GM21619 (cell line): ENCODE measurements around the gene ROPN1L.
A peak's percentile ranks its signal among the peaks of the same experiment; 100 is the strongest.
"Not testable (repeated sequence)": the region's sequence is repeated elsewhere in the genome, so short reads cannot be mapped to it uniquely, and the experiment has no call there.

Source experiments
- ATAC-seq: cut with Tn5 transposase; IDR thresholded peaks from one replicate; pipeline ENCODE4 v1.9.1; 2021; ENCODE audit not compliant: unreplicated experiment

ROPN1L gene

DNA sequence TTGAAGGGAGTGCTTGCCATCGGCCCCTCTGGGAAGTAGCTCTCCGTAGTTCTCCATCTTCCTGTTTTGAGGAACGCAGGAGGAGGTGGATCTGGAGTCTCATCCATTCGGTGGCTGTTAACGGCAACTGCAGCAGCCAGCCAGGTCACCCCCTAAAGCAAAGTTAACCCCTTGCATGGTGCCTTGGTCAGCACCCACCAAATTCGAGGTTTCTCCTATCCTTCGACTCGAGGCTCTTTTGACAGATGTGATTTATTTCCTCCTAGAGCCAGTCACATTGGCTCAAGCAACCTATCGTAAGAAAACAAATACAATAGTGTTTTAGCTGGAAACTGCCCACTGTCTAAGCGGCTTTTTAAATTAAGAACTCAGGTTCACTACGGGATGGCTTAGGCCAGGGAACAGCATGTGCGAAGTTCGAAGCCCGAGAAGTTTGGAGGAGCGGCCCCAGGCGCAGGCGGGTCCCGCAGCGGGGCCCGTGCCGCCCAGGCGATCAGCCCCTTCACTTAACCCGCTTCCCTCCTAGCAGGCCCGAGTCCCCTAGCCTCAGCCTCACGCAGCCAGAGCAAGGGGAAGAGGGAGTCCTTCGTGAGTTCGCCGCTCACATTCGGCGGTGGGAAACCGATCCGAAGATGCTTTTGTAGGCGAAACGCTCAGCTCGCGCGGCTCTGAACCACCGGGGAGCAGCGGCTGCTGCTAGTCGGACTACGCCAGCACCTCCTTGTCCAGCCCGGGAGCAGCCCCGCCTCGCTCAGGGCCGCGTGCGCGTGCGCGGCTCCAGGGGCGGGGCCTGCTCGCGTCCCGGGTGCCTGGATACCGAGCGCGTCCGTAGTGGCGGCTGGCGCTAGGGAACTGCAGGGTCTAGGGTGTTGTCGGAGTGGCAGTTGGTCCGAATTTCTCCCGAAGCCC, at the start of gene ROPN1L:
Gene ROPN1L (plus strand): TSS at position 797 of the 909 bp plus-strand sequence. CDS start 289 bp downstream, outside the sequence.
- ATAC-seq: peak; percentile 98

DNA sequence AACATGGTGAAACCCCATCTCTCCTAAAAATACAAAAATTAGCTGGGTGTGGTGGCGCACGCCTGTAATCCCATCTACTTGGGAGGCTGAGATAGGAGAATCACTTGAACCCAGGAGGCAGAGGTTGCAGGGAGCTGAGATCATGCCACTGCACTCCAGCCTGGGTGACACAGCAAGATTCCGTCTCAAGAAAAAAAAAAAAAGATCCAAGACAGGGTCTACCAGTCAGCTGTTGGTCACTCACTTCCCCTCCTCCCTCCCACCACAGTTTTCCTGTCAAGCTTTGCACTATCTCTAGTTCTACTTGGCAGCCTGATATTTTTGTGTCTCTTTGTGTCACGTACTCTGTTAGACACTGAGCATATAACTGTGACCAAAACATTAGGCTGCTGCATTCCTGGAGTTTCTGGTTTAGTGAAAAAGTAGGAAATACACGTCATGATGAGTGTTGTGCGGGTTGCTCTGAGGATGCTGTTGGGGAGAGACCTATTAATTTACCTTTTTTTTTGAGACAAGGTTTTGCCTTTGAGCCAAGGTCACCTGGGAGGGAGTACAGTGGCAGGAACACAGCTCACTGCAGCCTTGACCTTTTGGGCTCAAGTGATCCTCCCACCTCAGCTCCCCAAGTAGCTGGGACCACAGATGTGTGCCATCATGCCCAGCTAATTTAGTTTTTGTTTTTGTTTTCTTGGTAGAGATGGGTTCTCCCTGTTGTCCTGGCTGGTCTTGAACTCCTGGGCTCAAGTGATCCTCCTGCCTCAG, 48.9 kb upstream of the ROPN1L start:
- ATAC-seq: not testable (repeated sequence)

DNA sequence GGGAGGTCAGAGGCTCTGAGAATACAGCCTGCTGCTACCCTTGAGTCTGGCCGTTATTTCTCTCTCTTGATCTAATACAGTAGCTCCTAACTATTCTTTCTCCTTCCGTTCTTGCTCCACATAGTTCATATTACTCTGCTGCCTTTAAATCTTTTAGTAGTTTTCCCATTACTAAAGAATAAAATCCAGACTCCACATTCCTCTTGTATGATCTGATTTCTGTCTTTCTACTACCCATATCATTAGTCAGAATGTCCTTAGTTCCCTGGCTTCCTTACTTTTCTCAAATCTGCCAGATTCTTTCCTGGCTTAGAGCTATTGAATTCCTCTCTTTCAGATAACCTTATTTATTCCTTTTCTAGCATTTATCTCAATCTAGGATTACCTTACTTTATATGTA, 48.2 kb upstream of the ROPN1L start:
- ATAC-seq: no peak

DNA sequence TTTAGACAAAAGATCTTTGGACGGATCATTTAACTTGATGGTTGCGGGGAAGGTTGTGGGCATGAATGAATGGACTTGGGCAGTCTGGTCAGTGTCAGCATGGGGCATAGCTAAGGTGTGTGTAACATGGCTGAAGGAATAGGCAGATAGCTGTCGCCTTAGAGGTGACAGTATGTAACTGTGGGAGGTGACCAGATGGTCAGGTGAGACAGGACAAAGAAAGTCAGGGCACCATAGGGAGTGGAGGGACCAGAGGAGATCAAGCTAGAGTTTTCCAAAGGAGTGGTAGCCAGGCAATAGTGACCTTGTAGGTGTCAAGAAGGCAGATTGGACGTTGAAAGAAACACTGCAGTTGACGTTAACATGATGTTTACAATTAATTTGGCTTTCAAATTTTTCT, 45.1 kb upstream of the ROPN1L start:
- ATAC-seq: no peak

DNA sequence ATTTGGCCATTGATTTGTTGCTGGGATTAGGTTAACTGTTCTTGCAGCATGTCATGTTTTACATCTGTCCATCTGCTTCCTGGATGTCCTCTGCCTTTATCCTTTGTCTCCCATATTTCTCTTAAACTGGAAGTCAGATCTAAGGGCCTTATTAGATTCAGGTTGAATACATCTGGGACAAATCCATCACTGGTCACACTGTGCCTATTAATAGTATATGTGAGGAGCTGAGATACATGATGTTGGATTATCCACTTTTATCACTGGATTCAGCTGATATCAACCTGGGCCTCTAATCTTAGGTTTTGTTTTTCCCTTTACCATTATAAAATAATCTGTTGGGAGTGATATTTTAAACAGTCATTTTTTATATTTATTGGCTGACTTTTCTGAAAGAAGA, 41.8 kb upstream of the ROPN1L start:
- no peak for ATAC-seq

DNA sequence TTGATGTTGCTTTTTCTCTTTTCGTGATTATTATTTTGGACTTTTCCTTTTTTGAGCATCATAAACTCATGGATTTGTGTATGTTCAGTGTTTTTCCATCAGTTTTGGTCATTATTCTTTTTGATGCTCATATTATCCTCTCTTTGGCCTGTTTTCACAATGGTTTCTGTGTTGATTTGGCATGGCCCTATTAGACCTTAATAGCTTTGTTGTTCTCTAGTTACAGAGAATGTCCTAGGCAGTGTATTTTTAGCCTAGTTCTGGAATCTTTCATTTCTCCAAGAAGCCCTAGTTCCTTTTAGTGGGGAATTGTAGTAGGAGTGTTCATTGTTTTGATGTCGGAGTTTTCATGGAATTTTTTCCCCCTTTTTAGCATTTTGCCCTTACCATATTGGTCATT, 41.3 kb upstream of the ROPN1L start:
- ATAC-seq: no peak

DNA sequence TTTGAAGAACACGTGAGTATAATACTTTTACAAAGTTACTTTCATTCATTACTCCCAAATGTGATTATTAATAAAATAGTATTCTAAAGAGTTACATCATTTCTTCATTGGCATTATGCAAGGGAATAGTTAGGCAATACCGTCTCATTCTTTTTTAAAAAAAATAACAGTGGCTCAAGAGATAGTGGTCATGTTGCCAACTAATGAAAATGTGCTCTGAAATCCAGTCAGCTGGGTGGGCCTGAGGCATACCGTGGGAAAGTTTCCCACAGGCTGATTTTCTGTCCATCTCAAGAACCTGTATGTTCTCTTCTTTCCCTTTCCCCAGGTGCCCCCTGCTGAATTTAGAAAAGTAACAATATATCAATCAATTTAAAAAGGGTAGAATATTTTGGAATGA, 40.8 kb upstream of the ROPN1L start:
- no peak for ATAC-seq

DNA sequence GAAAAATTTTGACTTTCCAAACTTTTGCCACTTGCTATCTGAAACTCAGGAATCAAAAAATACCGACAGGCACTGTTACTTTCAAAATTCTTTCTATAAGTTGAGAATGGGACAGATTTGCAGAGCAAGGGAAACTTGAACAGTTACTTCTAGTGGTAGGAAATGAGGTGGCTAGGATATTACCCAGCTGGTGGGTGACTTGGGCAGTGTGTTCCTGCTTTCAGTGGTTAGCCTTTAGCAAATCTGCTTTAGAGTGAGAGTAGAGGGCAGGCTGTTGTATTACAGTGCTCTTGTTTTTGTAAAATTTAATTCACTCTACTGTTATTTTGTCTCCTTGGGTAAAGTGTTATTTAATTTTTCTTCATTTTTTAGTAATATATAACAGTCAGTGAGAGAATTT, 40.2 kb upstream of the ROPN1L start:
- ATAC-seq: peak; percentile 67

DNA sequence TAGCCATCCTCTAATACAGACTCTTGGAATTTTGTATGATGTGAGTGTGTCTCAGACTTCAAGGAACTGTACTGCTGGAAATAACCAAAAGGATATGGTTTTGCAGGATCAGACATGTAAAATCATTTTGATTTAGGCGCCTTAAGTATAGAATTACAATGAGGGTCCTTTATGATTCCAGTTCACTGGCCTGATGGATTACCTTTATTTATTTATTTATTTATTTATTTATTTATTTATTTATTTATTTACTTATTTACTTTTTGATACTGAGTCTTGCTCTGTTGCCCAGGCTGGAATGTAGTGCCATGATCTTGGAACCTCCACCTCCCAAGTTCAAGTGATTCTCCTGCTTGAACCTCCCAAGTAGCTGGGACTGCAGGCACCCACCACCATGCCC, 37.9 kb upstream of the ROPN1L start:
- ATAC-seq: no peak

DNA sequence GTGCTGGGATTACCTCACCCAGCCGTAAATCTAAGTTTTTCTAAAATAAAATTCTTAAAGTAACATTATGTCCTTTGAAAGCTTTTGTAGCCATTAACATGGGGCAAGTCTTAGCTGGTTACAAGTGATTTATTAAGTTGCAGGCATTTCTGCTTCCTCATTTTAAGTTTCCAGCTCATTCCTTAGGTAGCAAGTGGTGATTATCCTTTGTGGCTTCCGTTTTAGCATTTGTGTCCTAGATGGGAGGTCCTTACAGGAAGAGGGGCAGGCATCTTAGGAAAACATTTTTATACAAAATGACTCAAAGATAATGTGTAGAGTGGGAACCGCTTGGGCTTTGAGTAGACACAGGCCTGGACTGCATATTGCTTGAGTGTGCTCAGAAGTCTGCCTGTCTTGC, 35.0 kb upstream of the ROPN1L start:
- ATAC-seq: no peak

DNA sequence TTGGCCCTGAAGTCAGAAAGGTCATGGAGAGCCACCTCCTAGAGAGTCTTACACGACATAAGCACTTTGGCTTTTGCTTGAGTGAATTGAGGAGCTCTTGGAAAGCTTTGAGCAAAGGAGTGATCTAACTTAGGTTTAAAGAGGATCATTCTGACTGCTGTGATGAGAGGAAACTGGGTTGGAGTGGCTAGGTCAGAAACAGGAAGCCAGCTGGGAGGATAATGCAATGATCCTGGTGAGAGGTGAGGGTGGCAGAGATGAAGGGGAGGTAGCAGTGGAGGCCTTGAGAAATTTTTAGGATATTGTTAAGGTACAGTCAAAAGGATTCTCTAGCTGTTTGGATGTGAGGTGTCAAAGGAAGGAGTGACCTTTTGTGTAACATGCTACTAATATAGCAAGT, 32.2 kb upstream of the ROPN1L start:
- no peak for ATAC-seq

DNA sequence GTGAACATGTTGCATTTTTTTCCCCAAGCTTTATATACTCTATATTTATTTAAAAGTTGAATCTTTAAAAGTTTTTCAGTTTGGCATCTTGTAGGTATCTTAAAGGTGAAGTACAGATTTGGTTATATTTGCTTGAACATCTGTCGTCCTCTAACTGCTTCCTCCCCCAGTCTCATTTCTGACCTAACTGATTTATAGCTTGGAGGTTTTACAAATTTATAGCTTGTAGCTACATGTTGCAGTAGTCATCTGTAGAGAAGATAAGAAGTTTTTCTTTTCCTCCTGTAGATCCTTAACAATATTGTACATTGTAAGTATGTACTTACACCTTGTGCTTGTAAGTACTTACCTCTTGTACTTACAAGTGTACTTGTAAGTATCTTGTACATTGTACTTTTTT, 31.0 kb upstream of the ROPN1L start:
- no peak for ATAC-seq

DNA sequence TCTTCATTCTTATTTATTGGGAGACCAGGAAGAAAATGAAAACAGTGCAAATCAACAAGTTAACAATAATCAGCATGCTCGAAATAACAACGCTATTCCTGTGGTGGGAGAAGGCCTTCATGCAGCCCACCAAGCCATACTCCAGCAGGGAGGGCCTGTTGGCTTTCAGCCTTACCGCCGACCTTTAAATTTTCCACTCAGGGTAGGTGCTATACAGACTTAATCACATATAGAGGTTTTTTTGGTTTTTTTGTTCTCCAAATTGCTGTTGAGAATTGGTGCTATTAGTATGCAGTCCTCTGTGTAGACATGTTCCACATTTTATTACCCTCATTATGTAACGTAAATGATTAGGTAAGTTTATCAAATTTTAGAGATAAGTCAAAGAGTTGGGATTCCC, 30.3 kb upstream of the ROPN1L start:
- ATAC-seq: no peak

DNA sequence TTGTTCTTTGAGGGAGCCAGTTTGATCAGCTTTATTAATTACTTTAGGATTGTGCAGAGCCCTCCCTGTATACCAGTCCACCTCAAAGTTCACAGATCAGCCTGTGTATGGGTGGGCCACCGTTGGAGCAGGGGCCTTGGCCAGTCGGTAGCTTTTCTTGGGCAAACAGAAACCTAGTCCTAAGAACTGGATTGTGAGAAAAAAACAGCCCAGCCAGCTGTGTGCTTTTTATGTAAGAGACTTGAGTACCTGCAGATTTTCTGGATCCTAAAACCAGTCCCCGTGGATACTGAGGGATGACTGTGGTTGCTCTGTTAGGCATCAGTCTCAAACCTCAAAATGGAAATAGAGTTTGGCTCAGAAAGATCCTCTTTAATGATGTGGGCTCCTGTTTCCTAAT, 24.8 kb upstream of the ROPN1L start:
- ATAC-seq: no peak

DNA sequence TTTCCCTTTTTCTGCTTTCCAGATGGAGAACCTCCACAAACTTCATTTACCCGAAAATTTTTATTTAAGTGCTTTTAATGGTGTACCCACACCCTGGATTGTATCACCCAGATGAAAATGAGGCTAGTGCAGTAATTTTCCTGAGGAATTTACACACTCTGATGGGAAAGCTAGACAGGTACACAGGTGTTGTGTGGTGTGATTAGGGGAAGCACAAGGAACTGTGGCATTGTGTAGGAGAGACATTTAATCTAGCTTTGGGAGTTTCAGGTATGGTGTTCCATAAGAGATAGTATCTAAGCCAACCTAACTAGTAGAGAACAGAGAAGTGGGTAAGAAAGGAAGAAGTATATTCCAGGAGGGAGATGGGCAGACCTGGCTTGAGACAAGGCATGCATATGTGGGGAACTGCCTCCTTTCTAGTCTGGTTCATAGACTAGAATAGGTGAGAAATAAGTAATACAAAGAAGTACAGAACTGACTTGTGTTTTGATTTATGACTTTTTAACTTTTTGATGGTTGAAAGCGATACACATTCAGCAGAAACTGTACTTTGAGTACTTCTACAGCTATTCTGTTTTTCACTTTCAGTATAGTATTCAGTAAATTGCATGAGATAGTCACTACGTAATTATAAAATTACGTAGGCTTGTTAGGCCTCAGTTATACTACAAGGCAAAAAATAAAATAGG, 22.9 kb upstream of the ROPN1L start:
- ATAC-seq: peak; percentile 78

DNA sequence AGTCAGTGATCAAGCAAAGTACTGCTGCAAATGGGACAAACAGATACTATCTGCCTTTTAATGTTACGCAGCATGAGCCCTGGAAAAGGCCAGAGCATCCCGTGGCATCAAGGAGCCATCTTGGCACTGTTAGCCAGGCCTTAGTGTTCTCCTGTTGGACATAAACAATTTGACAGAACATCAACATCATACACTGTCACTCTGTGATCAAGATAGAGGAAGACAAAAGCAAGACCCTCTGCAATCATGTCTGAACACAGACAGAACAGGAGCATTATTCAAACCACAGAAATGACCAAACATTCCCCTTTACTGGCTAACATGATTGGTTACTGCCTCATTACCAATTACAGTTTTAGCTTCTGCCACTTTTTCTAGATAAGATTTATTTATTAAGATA, 21.2 kb upstream of the ROPN1L start:
- ATAC-seq: no peak

DNA sequence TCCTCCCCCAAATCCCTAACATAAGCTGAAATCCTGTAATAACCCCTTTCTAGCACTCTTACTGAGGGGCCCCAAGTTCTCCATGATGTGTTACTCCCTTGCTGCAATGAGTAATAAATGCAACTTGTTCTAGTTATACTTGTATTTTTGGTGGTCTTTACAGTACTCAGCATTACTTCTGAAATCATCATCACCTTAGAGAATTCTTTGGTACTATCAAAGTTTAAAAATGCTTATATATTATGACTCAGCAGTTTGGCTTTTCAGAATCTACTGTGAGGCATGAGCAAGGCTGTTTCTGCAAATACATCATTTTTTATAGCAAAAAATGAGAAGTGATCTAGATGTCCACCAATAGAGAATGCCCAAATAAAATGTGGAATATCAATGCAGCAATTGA, 20.7 kb upstream of the ROPN1L start:
- no peak for ATAC-seq

DNA sequence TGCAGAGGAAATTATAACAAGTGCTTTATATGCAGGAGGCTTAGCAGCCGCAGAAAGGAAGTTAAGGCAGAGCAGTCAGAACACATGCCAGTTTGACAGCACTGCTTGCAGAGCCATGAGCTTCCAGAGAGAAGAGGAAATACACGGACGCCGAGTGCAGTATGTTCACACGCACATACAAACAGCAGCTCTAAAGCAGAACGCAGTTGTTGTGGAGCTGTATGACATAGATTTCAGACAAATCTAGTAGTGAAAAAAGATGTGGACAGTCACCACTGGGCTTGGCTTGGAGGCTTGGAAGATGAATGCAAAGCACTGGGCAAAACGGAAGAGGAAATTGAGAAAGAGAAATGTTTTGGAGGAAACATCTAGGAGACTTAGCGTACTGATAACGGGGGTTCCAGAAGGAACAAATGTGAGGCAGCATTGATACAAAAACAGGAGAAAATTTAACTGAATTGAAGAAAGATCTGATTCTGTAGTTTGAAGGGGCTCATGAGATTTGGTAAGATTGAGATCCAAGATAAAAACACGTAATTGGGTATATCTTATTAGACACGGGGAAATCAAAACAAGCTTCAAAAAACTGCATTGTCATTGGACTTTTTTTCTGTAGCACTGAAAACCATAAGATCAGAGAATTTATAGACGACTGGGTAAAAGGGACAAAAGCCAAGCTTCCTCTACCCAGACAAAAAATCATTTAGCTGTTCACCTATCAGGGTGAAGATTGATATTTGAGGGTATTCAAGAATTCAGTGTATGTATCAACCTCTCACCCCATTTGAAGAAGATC, 19.6 kb upstream of the ROPN1L start:
- ATAC-seq: no peak

DNA sequence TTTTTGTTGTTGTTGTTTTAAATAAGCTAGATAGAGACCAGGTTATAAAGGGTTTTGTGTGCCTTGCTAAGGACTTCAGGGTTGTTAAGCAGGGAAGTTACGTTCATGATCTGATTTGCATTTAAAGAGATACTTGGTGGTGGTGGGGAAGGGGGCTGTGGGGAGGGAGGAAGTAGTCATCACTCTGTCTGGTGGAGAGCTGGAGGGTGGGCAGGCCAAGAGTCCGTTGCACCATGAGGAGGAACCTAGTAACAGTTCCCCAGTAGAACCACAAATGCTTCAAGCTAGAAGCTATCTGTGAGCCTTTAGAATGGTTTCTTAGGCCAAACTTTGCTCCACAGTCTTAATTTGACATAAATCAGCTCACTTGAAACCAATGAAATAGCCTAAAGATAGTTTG, 18.7 kb upstream of the ROPN1L start:
- no peak for ATAC-seq

DNA sequence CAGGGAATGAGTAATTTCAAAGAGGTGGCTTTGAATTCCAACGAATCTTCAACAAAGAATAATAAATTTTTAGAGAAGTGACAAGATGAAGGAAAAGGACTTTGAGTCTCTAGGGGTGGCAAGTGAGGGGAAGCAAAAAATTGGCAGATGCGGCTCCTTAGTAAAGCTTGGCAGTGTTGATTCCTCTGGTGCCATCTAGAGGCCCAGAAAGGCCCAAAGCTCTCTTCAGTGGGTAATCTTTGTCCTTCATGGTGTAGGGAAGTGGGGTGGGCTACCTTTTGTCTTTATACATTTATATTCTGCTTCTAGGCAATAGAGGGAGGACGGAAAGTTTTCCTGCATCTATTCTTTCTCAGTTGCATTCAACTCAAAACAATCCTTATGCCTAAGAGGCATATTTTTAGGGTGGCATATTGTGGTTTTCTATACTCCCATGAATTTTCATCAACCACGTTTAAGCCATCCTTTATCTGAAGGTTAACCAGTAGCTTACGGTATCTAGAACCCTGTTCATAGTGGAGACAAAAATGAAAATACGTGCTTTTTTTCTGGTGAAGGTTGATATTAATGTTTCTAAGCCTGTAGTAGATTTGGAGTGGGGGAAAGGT, 17.5 kb upstream of the ROPN1L start:
- ATAC-seq: peak; percentile 45
